Lung (tissue), 12 donors: Measurements from ENCODE around the gene CD300LD. TPM values are rescaled to one million over a fixed set of nuclear protein-coding genes. Genes with fewer than 3 reads are reported as not detected.
"Not testable (repeated sequence)": the region's sequence is repeated elsewhere in the genome, so short reads cannot be mapped to it uniquely, and the experiment has no call there.

ENCODE experiments used
- ATAC-seq: fragments of 200-7000 bp; cut with Tn5 transposase; one replicate; pipeline ENCODE4 v1.9.1; 2020; ENCODE audit warnings: moderate number of reproducible peaks; ENCODE audit not compliant: insufficient read depth, low FRiP score
- DNase-seq, 3 donors: peaks; one replicate each; pipeline ENCODE4 v3.0.0-alpha.2; 2013 to 2017
- H3K27ac ChIP-seq, 2 donors: one replicate each; pipeline ENCODE4 v1.5.1; 2013; ENCODE audit warnings: mild to moderate bottlenecking in 2 of 2, moderate library complexity in 2 of 2, control low read depth in 1 of 2, inconsistent platforms in 1 of 2, low read depth in 1 of 2, low read length in 1 of 2
- H3K27me3 ChIP-seq, 3 donors: one replicate each; pipeline ENCODE4 v1.5.1; 2013; ENCODE audit warnings: low read length in 2 of 3; ENCODE audit not compliant: control insufficient read depth in 3 of 3, insufficient read depth in 3 of 3
- H3K36me3 ChIP-seq, 4 donors: one replicate each; pipeline ENCODE4 v1.5.1; 2013; ENCODE audit warnings: low read length in 4 of 4, mild to moderate bottlenecking in 1 of 4, moderate library complexity in 1 of 4; ENCODE audit not compliant: control insufficient read depth in 4 of 4, insufficient read depth in 4 of 4
- H3K4me1 ChIP-seq, 5 donors: one replicate each; pipeline ENCODE4 v1.5.1; 2013; ENCODE audit warnings: low read length in 5 of 5, mild to moderate bottlenecking in 2 of 5, moderate library complexity in 1 of 5; ENCODE audit not compliant: control insufficient read depth in 5 of 5, insufficient read depth in 5 of 5
- H3K4me3 ChIP-seq: one replicate; pipeline ENCODE4 v1.5.1; 2013; ENCODE audit warnings: mild to moderate bottlenecking, control low read depth, moderate library complexity
- H3K9ac ChIP-seq, 2 donors: one replicate each; pipeline ENCODE4 v1.5.1; 2013; ENCODE audit warnings: low read length in 2 of 2, control low read depth in 1 of 2; ENCODE audit not compliant: insufficient read depth in 1 of 2
- H3K9me3 ChIP-seq, 4 donors: one replicate each; pipeline ENCODE4 v1.5.1; 2013; ENCODE audit warnings: low read length in 3 of 4, mild to moderate bottlenecking in 1 of 4, moderate library complexity in 1 of 4; ENCODE audit not compliant: control insufficient read depth in 4 of 4, insufficient read depth in 3 of 4
- WGBS, 2 donors: extraction: QIAGEN DNeasy Blood & Tissue Kit; methylation state at CpG; one replicate each; pipeline ENCODE4 v1.1.7; 2013; 5-methylcytosine and 5-hydroxymethylcytosine counted together
- polyA plus RNA-seq, 2 donors: library from polyadenylated mRNA; stranded (reverse); fragments of 200-250 nt; gene quantifications; one replicate each; pipeline ENCODE4 v1.2.1, GENCODE V29; 2013
- total RNA-seq, 2 donors: library from RNA; depleted of rRNA in 1 of 2; stranded (reverse); fragments of >200 nt in 1 of 2; gene quantifications; one replicate each; pipeline ENCODE4 v1.2.1, GENCODE V29; 2014 to 2021
- TF ChIP-seq, protein P1 (sequence below): IDR thresholded peaks from 2 replicates; pipeline ENCODE4 v1.5.1; 2012; ENCODE audit warnings: mild to moderate bottlenecking; ENCODE audit errors: control extremely low read depth, extremely low read depth
- donor health status: control.
- donor health status: control.
- donor health status: Bipolar disorder and iron deficiency.
- donor health status: healthy.
- donor health status: DM: yes; HTN: yes; CAD: no.

CD300LD gene
- total and polyA plus RNA-seq, 4 donors, result 0.25 to 0.52 TPM; not detected in 2

DNA sequence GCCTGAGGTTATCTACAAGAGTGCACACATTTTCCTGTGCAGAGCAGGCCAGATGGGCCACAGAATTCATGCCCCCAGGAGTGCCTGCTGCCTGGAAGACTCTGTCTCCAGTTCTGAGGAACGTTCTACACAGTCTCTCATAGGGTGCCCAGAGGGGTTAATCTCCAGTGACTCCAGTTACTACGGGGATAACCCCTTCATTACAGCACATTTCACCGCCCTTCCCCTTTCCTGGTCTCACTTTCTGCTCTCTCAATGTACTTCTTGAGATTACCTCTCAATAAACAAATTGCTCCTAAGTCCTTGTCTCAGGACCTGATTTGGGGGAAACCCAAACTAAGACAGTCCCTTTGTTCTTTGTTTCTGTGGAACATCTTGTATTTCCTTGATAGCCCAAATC, 30.5 kb downstream of the CD300LD start:
- TF ChIP-seq, protein P1, sequence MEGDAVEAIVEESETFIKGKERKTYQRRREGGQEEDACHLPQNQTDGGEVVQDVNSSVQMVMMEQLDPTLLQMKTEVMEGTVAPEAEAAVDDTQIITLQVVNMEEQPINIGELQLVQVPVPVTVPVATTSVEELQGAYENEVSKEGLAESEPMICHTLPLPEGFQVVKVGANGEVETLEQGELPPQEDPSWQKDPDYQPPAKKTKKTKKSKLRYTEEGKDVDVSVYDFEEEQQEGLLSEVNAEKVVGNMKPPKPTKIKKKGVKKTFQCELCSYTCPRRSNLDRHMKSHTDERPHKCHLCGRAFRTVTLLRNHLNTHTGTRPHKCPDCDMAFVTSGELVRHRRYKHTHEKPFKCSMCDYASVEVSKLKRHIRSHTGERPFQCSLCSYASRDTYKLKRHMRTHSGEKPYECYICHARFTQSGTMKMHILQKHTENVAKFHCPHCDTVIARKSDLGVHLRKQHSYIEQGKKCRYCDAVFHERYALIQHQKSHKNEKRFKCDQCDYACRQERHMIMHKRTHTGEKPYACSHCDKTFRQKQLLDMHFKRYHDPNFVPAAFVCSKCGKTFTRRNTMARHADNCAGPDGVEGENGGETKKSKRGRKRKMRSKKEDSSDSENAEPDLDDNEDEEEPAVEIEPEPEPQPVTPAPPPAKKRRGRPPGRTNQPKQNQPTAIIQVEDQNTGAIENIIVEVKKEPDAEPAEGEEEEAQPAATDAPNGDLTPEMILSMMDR, result no peak
- DNase-seq (no peak), ATAC-seq (no peak)
- WGBS, 2 donors, result 47 to 60% methylated on average over 3 of the region's 3 CpGs
- Histone ChIP-seq H3K27me3 (peaks cover 0 to 2% (median 0%) of the 10 kb centered on the region in 3 donors), H3K9me3 (peaks cover 0 to 4% (median 0%) of the 10 kb centered on the region in 4 donors), H3K27ac (no peak overlapping the region), H3K36me3 (no peaks in the 10 kb centered on the region), H3K4me3 (no peak overlapping the region), H3K4me1 (no peaks in the 10 kb centered on the region), H3K9ac (no peak overlapping the region)

DNA sequence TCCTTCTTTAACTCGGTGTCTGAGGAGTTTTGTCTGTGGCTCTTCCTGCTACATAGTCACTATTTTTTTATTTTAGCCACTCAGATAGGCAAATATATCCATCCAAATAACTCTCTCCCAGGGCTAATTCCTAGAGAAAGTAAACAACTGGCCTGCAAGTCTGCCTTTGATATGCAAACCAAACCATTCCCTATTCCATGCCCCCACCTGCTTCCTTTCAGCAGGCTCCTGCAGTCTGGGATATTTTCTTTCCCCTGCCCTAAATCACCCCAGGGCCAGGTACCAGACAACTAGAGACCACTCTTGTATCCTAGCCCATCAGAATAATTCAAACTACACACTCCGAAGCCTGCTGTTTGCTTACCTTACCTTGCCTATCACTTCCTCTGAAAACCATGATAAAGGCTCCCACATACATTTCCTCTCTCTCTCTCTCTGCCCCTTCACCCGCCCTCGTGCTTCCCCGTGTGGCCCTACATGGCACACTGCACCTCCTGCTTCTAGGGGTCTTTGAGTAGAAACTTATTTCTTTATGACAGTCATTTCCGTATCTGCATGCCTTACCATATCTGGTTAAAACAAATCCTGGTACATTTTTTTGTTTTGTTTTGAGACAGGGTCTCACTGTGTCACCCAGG, 33.1 kb downstream of the CD300LD start:
- Histone ChIP-seq H3K9ac (no peak overlapping the region), H3K36me3 (no peaks in the 10 kb centered on the region), H3K27ac (no peak overlapping the region), H3K27me3 (peaks cover 0 to 2% (median 0%) of the 10 kb centered on the region in 3 donors), H3K9me3 (peaks cover 0 to 4% (median 0%) of the 10 kb centered on the region in 4 donors), H3K4me3 (no peak overlapping the region), H3K4me1 (no peaks in the 10 kb centered on the region)
- 52 to 53% methylated on average over 6 of the region's 6 CpGs for WGBS, 2 donors
- TF ChIP-seq, protein P1, result no peak
- ATAC-seq (no peak), DNase-seq (no peak)

DNA sequence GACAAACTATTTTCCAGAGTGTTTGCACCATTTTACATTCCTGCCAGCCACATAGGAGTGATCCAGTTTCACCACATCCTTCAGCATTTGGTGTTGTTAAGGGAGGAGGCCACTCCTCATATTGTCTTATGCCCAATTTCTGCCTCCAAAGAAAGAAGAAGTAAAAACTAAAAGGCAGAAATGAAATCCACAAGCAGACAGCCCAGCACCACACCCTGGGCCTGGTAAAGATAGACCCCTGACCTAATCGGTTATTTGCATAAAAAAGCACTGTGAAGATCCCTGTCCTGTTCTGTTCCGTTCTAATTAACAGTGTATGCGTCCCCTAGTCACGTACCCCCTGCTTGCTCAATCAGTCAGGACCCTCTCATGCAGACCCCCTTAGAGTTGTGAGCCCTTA, 33.7 kb downstream of the CD300LD start:
- 70 to 84% methylated on average over 4 of the region's 4 CpGs for WGBS, 2 donors
- not testable (repeated sequence) for H3K27ac ChIP-seq, ATAC-seq, H3K27me3 ChIP-seq, DNase-seq, H3K4me3 ChIP-seq, H3K4me1 ChIP-seq, H3K36me3 ChIP-seq, H3K9ac ChIP-seq, H3K9me3 ChIP-seq

DNA sequence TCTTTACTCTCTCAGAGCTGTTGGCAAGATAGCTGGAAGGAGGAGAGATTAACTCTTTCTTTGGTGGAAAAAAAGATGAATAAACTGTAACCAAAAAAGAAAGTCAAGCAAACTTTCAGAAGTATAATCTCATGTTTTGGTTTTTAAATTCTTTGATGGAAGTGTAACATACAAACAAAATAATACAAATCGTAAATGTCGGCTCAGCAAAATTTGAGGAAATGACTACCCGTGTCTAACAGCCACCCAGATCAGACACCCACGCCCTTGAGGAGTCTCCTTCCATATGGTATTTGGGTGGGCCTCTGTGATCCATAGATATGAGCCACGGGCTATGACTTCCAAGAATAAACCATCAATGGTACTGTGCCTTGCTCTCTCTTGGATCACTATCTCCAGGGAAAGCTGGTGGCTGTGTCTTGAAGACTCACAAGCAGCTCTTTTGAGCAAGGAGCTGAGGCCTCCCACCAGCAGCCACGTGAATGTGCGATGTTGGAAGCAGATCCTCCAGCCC, 36.6 kb downstream of the CD300LD start:
- H3K4me3 ChIP-seq, result no peak overlapping the region
- 62 to 76% methylated on average over 7 of the region's 7 CpGs for WGBS, 2 donors
- H3K4me1 ChIP-seq, result no peaks in the 10 kb centered on the region
- peaks cover 0 to 2% (median 0%) of the 10 kb centered on the region in 4 donors for H3K9me3 ChIP-seq
- ATAC-seq (no peak), DNase-seq (no peak)
- TF ChIP-seq, protein P1, result no peak
- H3K27me3 ChIP-seq, result peaks cover 0 to 2% (median 0%) of the 10 kb centered on the region in 3 donors
- no peak overlapping the region for H3K27ac ChIP-seq
- H3K9ac ChIP-seq, result no peak overlapping the region
- H3K36me3 ChIP-seq, result no peaks in the 10 kb centered on the region
